Upper lobe of left lung (tissue), 4 donors: ENCODE measurements around the gene HP.

Experiments used
- CTCF ChIP-seq, 6 experiments: fragments of 450-650 bp in 4 of 6; fragments of 200-600 bp in 2 of 6; sonication (generic) in 2 of 6; IDR thresholded peaks; one replicate each; pipeline ENCODE4 v1.5.1; 2016 to 2019; ENCODE audit warnings: antibody characterized with exemption in 6 of 6
- EP300 ChIP-seq, 4 donors: sonication (generic); formaldehyde crosslinking; IDR thresholded peaks; one replicate each; pipeline ENCODE4 v1.5.1; 2017; ENCODE audit warnings: antibody characterized with exemption in 4 of 4, control low read depth in 2 of 4
- POLR2A ChIP-seq, 4 donors: fragments of 450-650 bp; IDR thresholded peaks; one replicate each; pipeline ENCODE4 v1.5.1; 2016 to 2017; ENCODE audit warnings: antibody characterized with exemption in 4 of 4, mild to moderate bottlenecking in 2 of 4
- POLR2AphosphoS5 ChIP-seq, 2 donors: sonication (generic); formaldehyde crosslinking; IDR thresholded peaks; one replicate each; pipeline ENCODE4 v1.5.1; 2017; ENCODE audit warnings: antibody characterized with exemption in 2 of 2

- no peak for TF ChIP-seq CTCF (IDR thresholded peaks at IDR 0.05)
- TF ChIP-seq POLR2A (IDR thresholded peaks at IDR 0.05) = no peak
- no peak for TF ChIP-seq POLR2AphosphoS5 (IDR thresholded peaks at IDR 0.05)
- no peak for TF ChIP-seq EP300 (IDR thresholded peaks at IDR 0.05)
These were observed 38.6 kb downstream of the HP start for GRCh38 chr16:72092832-72093447.
